ENCODE results near the gene C11orf68.

Gene C11orf68

GRCh38 chr11:65871811-65872548 lies 46.9 kb downstream of the C11orf68 start:
- no peak for DNase-seq (ENCODE audit: low read depth in 2 of 2)

- DNase-seq (ENCODE audit: low read depth in 2 of 2), result no peak
Measured at GRCh38 chr11:65870706-65871681, 47.9 kb downstream of the C11orf68 start.

GRCh38 chr11:65870307-65870658 lies 48.6 kb downstream of the C11orf68 start:
- DNase-seq (ENCODE audit: low read depth in 2 of 2), result no peak

- no peak for DNase-seq (ENCODE audit: low read depth in 2 of 2)
Measured at GRCh38 chr11:65869643-65870306, 49.1 kb downstream of the C11orf68 start.

- no peak for DNase-seq (ENCODE audit: low read depth in 2 of 2)
Measured at GRCh38 chr11:65868907-65869306, 50.0 kb downstream of the C11orf68 start.

- no peak for DNase-seq (ENCODE audit: low read depth in 2 of 2)
Measured at GRCh38 chr11:65868076-65868667, 50.7 kb downstream of the C11orf68 start.

GRCh38 chr11:65867284-65868071 lies 51.4 kb downstream of the C11orf68 start:
- no peak for DNase-seq (ENCODE audit: low read depth in 2 of 2)

Data from stimulated activated CD8-positive, alpha-beta memory T cell treated with anti-CD3 and anti-CD28 coated beads, Interleukin-2, amount 100 ng/mL, for 48 hours (primary cell).